22Rv1 (cell line): ENCODE data around the gene APBB2.
A peak's percentile ranks its signal among the peaks of the same experiment; 100 is the strongest.

ENCODE experiments used
- ZFX ChIP-seq: fragments of 450-650 bp; IDR thresholded peaks from 2 replicates; pipeline ENCODE4 v1.6.1; 2017; ENCODE audit warnings: antibody characterized with exemption, borderline replicate concordance
- TF ChIP-seq, protein P1 (sequence below): fragments of 450-650 bp; IDR thresholded peaks from 2 replicates; pipeline ENCODE4 v1.5.1; 2017; ENCODE audit warnings: mild to moderate bottlenecking

- TF ChIP-seq, protein P1, sequence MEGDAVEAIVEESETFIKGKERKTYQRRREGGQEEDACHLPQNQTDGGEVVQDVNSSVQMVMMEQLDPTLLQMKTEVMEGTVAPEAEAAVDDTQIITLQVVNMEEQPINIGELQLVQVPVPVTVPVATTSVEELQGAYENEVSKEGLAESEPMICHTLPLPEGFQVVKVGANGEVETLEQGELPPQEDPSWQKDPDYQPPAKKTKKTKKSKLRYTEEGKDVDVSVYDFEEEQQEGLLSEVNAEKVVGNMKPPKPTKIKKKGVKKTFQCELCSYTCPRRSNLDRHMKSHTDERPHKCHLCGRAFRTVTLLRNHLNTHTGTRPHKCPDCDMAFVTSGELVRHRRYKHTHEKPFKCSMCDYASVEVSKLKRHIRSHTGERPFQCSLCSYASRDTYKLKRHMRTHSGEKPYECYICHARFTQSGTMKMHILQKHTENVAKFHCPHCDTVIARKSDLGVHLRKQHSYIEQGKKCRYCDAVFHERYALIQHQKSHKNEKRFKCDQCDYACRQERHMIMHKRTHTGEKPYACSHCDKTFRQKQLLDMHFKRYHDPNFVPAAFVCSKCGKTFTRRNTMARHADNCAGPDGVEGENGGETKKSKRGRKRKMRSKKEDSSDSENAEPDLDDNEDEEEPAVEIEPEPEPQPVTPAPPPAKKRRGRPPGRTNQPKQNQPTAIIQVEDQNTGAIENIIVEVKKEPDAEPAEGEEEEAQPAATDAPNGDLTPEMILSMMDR, result peak; percentile 22; the same call in 1 of the 2 replicates
- no peak for TF ChIP-seq ZFX
These were observed 170.2 kb downstream of the APBB2 start for GRCh38 chr4:41044165-41044564.
